Liver (tissue), 9 donors: ENCODE measurements around the gene EPHA5. TPM values are rescaled to one million over a fixed set of nuclear protein-coding genes. Genes with fewer than 3 reads are reported as not detected.

ENCODE experiments used
- DNase-seq: peaks from one replicate; pipeline ENCODE4 v3.0.0-alpha.2; 2017; ENCODE audit warnings: low spot score
- H3K27ac ChIP-seq, 2 donors: one replicate each; pipeline ENCODE4 v1.7.0; 2013; ENCODE audit warnings: inconsistent platforms in 2 of 2, low read length in 2 of 2, control low read depth in 1 of 2, low read depth in 1 of 2, mild to moderate bottlenecking in 1 of 2
- H3K27me3 ChIP-seq, 4 donors: one replicate each; pipeline versions ENCODE4 v1.6.1 to v1.7.0; 2013; ENCODE audit warnings: low read length in 3 of 4, inconsistent platforms in 1 of 4, mild to moderate bottlenecking in 1 of 4, moderate library complexity in 1 of 4; ENCODE audit not compliant: control insufficient read depth in 4 of 4, insufficient read depth in 4 of 4
- H3K36me3 ChIP-seq, 4 donors: one replicate each; pipeline versions ENCODE4 v1.6.1 to v1.7.0; 2013; ENCODE audit warnings: low read length in 3 of 4, mild to moderate bottlenecking in 3 of 4, low read depth in 1 of 4, moderate library complexity in 1 of 4; ENCODE audit not compliant: control insufficient read depth in 4 of 4, insufficient read depth in 3 of 4
- H3K4me1 ChIP-seq, 4 donors: one replicate each; pipeline versions ENCODE4 v1.6.1 to v1.7.0; 2013; ENCODE audit warnings: low read length in 3 of 4, mild to moderate bottlenecking in 3 of 4, moderate library complexity in 1 of 4; ENCODE audit not compliant: control insufficient read depth in 4 of 4, insufficient read depth in 4 of 4
- H3K4me3 ChIP-seq, 3 donors: one replicate each; pipeline versions ENCODE4 v1.6.1 to v1.7.0; 2013; ENCODE audit warnings: low read length in 3 of 3, control low read depth in 1 of 3, low read depth in 1 of 3, mild to moderate bottlenecking in 1 of 3
- H3K9ac ChIP-seq, 2 donors: one replicate each; pipeline ENCODE4 v1.7.0; 2013; ENCODE audit warnings: low read length in 2 of 2, mild to moderate bottlenecking in 2 of 2, moderate library complexity in 2 of 2, control low read depth in 1 of 2, low read depth in 1 of 2
- H3K9me3 ChIP-seq, 4 donors: one replicate each; pipeline versions ENCODE4 v1.6.1 to v1.7.0; 2013; ENCODE audit warnings: low read length in 3 of 4; ENCODE audit not compliant: control insufficient read depth in 4 of 4
- EGR1 ChIP-seq, 2 donors: IDR thresholded peaks; 2 replicates each; pipeline ENCODE4 v1.6.1; 2016 to 2018; ENCODE audit warnings: antibody characterized with exemption in 2 of 2, low read depth in 2 of 2
- FOXA1 ChIP-seq: IDR thresholded peaks from 2 replicates; pipeline ENCODE4 v1.6.1; 2016; ENCODE audit warnings: antibody characterized with exemption
- FOXA2 ChIP-seq: IDR thresholded peaks from 2 replicates; pipeline ENCODE4 v1.6.1; 2016; ENCODE audit warnings: antibody characterized with exemption
- GABPA ChIP-seq, 2 donors: IDR thresholded peaks in 1 of 2; conservative IDR thresholded peaks in 1 of 2; 2 replicates each; pipeline ENCODE4 v1.6.1; 2016; ENCODE audit warnings: antibody characterized with exemption in 2 of 2, mild to moderate bottlenecking in 1 of 2, moderate library complexity in 1 of 2
- HNF4A ChIP-seq, 2 donors: conservative IDR thresholded peaks; 2 replicates each; pipeline ENCODE4 v1.6.1; 2016; ENCODE audit warnings: antibody characterized with exemption in 2 of 2, mild to moderate bottlenecking in 2 of 2
- HNF4G ChIP-seq: IDR thresholded peaks from 2 replicates; pipeline ENCODE4 v1.6.1; 2016; ENCODE audit warnings: antibody characterized with exemption
- JUND ChIP-seq, 2 donors: IDR thresholded peaks; 2 replicates each; pipeline ENCODE4 v1.6.1; 2016; ENCODE audit warnings: antibody characterized with exemption in 2 of 2
- NR2F2 ChIP-seq: IDR thresholded peaks from 2 replicates; pipeline ENCODE4 v1.6.1; 2016; ENCODE audit warnings: antibody characterized with exemption
- RAD21 ChIP-seq, 2 donors: IDR thresholded peaks; 2 replicates each; pipeline ENCODE4 v1.6.1; 2016; ENCODE audit warnings: antibody characterized with exemption in 2 of 2, mild to moderate bottlenecking in 2 of 2
- RXRA ChIP-seq, 2 donors: IDR thresholded peaks; 2 replicates each; pipeline ENCODE4 v1.6.1; 2017 to 2018; ENCODE audit warnings: antibody characterized with exemption in 2 of 2, mild to moderate bottlenecking in 1 of 2
- SP1 ChIP-seq: IDR thresholded peaks from 2 replicates; pipeline ENCODE4 v1.6.1; 2018; ENCODE audit warnings: antibody characterized with exemption, mild to moderate bottlenecking
- TAF1 ChIP-seq: conservative IDR thresholded peaks from 2 replicates; pipeline ENCODE4 v1.6.1; 2016; ENCODE audit warnings: antibody characterized with exemption, mild to moderate bottlenecking
- YY1 ChIP-seq: IDR thresholded peaks from 2 replicates; pipeline ENCODE4 v1.6.1; 2016; ENCODE audit warnings: antibody characterized with exemption, mild to moderate bottlenecking
- WGBS: extraction: QIAGEN DNeasy Blood & Tissue Kit; methylation state at CpG from one replicate; pipeline ENCODE4 v1.1.7; 2013; 5-methylcytosine and 5-hydroxymethylcytosine counted together
- polyA plus RNA-seq, 2 donors: library from polyadenylated mRNA; stranded (reverse) in 1 of 2; unstranded in 1 of 2; fragments of 200-250 nt in 1 of 2; fragments of >200 nt in 1 of 2; fragmentation: Nextera tagmentation in 1 of 2; extraction: Ambion mirVana in 1 of 2; gene quantifications; one replicate each; pipeline versions ENCODE4 v1.2.1 to v1.2.3, GENCODE V29; 2013 to 2015
- total RNA-seq, 2 donors: library from RNA; depleted of rRNA; stranded (reverse); fragments of >200 nt; gene quantifications; one replicate each; pipeline ENCODE4 v1.2.3, GENCODE V29; 2014
- TF ChIP-seq, protein P1 (sequence below): IDR thresholded peaks from 2 replicates; pipeline ENCODE4 v1.6.1; 2016; ENCODE audit warnings: antibody characterized with exemption
- TF ChIP-seq, protein P2 (sequence below): IDR thresholded peaks from 2 replicates; pipeline ENCODE4 v1.6.1; 2016; ENCODE audit warnings: antibody characterized with exemption
- TF ChIP-seq, protein P3 (sequence below): fragments of 150-350 bp; IDR thresholded peaks from 2 replicates; pipeline ENCODE4 v1.5.1; 2017; ENCODE audit warnings: improper control_type of control experiment, low read depth, low read length; ENCODE audit not compliant: missing input control
- TF ChIP-seq, protein P4 (sequence below): IDR thresholded peaks from 2 replicates; pipeline ENCODE4 v1.6.1; 2016; ENCODE audit warnings: antibody characterized with exemption, mild to moderate bottlenecking
- TF ChIP-seq, protein P5 (sequence below): IDR thresholded peaks from 2 replicates; pipeline ENCODE4 v1.6.1; 2016; ENCODE audit warnings: antibody characterized with exemption
- donor health status: healthy.
- donor health status: healthy.
- donor health status: healthy.
- donor health status: healthy.
- donor health status: healthy.

Gene EPHA5
- total and polyA plus RNA-seq, 4 donors, result not detected

DNA sequence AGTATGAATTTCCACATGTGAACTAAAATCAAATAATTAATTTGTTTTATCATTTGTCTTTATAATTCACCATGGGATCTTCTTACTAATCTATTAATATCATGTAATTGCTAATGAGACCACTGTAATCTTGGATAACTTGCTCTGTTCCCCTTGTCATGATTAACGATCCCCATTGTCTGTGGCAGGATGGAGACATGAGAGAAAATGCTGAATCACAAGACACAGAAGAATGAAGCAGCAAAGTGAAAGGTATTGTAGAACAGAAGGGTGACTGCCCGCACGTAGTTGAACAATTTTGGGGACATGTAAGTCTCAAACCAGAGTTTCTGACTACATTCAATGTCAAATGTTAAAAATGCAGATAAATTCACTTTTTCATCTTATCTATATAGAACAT, 135.2 kb downstream of the EPHA5 start:
- DNase-seq, result no peak
- H3K36me3 ChIP-seq, result no peaks in the 10 kb centered on the region
- H3K4me3 ChIP-seq, result no peak overlapping the region
- H3K27me3 ChIP-seq, result no peaks in the 10 kb centered on the region
- TF ChIP-seq, protein P1, sequence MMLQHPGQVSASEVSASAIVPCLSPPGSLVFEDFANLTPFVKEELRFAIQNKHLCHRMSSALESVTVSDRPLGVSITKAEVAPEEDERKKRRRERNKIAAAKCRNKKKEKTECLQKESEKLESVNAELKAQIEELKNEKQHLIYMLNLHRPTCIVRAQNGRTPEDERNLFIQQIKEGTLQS, result no peak
- no peak for TF ChIP-seq FOXA1
- no peak overlapping the region for H3K27ac ChIP-seq
- no peak overlapping the region for H3K9ac ChIP-seq
- 35% methylated on average over 3 of the region's 3 CpGs for WGBS
- no peaks in the 10 kb centered on the region for H3K9me3 ChIP-seq
- no peaks in the 10 kb centered on the region for H3K4me1 ChIP-seq

DNA sequence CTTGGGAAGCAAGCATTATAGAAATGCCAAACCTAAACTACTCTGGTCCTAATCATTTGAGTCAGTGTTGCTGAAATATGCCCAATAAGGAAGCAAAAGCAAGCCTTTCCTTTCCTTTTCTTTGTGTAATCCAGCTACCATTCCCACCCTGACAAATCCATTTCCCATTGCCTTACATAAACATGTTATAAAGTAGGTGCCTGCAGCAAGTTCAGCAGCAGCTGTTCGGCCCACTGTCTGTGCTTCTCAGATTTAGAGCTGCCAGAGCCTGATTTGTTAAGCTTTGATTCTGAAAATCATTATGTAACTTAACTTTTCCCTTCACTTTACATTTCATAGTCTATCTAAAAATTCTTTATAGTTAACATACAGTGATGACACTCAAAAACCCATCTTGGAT, 148.6 kb downstream of the EPHA5 start:
- Histone ChIP-seq H3K27me3 (no peaks in the 10 kb centered on the region), H3K36me3 (no peaks in the 10 kb centered on the region), H3K4me1 (no peaks in the 10 kb centered on the region), H3K9ac (no peak overlapping the region), H3K9me3 (no peaks in the 10 kb centered on the region), H3K27ac (no peak overlapping the region), H3K4me3 (no peak overlapping the region)
- TF ChIP-seq RAD21 (IDR thresholded peaks at IDR 0.05) (no peak), FOXA1 (no peak), HNF4G (no peak), GABPA (IDR thresholded peaks at IDR 0.05 in 1 of 2, conservative IDR thresholded peaks at IDR 0.05 in 1 of 2) (no peak), JUND (IDR thresholded peaks at IDR 0.05) (no peak), HNF4A (conservative IDR thresholded peaks at IDR 0.05) (no peak), YY1 (no peak), TAF1 (no peak), RXRA (IDR thresholded peaks at IDR 0.05) (no peak), NR2F2 (no peak), EGR1 (IDR thresholded peaks at IDR 0.05; ENCODE audit: low read depth in 2 of 2) (no peak), SP1 (no peak), FOXA2 (no peak)
- TF ChIP-seq, protein P2, sequence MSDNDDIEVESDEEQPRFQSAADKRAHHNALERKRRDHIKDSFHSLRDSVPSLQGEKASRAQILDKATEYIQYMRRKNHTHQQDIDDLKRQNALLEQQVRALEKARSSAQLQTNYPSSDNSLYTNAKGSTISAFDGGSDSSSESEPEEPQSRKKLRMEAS, result no peak
- TF ChIP-seq, protein P3, sequence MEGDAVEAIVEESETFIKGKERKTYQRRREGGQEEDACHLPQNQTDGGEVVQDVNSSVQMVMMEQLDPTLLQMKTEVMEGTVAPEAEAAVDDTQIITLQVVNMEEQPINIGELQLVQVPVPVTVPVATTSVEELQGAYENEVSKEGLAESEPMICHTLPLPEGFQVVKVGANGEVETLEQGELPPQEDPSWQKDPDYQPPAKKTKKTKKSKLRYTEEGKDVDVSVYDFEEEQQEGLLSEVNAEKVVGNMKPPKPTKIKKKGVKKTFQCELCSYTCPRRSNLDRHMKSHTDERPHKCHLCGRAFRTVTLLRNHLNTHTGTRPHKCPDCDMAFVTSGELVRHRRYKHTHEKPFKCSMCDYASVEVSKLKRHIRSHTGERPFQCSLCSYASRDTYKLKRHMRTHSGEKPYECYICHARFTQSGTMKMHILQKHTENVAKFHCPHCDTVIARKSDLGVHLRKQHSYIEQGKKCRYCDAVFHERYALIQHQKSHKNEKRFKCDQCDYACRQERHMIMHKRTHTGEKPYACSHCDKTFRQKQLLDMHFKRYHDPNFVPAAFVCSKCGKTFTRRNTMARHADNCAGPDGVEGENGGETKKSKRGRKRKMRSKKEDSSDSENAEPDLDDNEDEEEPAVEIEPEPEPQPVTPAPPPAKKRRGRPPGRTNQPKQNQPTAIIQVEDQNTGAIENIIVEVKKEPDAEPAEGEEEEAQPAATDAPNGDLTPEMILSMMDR, result no peak
- TF ChIP-seq, protein P4, sequence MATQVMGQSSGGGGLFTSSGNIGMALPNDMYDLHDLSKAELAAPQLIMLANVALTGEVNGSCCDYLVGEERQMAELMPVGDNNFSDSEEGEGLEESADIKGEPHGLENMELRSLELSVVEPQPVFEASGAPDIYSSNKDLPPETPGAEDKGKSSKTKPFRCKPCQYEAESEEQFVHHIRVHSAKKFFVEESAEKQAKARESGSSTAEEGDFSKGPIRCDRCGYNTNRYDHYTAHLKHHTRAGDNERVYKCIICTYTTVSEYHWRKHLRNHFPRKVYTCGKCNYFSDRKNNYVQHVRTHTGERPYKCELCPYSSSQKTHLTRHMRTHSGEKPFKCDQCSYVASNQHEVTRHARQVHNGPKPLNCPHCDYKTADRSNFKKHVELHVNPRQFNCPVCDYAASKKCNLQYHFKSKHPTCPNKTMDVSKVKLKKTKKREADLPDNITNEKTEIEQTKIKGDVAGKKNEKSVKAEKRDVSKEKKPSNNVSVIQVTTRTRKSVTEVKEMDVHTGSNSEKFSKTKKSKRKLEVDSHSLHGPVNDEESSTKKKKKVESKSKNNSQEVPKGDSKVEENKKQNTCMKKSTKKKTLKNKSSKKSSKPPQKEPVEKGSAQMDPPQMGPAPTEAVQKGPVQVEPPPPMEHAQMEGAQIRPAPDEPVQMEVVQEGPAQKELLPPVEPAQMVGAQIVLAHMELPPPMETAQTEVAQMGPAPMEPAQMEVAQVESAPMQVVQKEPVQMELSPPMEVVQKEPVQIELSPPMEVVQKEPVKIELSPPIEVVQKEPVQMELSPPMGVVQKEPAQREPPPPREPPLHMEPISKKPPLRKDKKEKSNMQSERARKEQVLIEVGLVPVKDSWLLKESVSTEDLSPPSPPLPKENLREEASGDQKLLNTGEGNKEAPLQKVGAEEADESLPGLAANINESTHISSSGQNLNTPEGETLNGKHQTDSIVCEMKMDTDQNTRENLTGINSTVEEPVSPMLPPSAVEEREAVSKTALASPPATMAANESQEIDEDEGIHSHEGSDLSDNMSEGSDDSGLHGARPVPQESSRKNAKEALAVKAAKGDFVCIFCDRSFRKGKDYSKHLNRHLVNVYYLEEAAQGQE, result no peak
- TF ChIP-seq, protein P5, sequence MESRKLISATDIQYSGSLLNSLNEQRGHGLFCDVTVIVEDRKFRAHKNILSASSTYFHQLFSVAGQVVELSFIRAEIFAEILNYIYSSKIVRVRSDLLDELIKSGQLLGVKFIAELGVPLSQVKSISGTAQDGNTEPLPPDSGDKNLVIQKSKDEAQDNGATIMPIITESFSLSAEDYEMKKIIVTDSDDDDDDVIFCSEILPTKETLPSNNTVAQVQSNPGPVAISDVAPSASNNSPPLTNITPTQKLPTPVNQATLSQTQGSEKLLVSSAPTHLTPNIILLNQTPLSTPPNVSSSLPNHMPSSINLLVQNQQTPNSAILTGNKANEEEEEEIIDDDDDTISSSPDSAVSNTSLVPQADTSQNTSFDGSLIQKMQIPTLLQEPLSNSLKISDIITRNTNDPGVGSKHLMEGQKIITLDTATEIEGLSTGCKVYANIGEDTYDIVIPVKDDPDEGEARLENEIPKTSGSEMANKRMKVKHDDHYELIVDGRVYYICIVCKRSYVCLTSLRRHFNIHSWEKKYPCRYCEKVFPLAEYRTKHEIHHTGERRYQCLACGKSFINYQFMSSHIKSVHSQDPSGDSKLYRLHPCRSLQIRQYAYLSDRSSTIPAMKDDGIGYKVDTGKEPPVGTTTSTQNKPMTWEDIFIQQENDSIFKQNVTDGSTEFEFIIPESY, result no peak
- TF ChIP-seq, protein P1, result no peak
- DNase-seq, result no peak
- WGBS, result 55% methylated on average over 1 of the region's 1 CpG
